ENCODE data around the gene CERS6.

The CERS6 gene

GRCh38 chr2:168607992-168608391 is 151.9 kb downstream of the CERS6 start:
- no peak for DNase-seq

DNA sequence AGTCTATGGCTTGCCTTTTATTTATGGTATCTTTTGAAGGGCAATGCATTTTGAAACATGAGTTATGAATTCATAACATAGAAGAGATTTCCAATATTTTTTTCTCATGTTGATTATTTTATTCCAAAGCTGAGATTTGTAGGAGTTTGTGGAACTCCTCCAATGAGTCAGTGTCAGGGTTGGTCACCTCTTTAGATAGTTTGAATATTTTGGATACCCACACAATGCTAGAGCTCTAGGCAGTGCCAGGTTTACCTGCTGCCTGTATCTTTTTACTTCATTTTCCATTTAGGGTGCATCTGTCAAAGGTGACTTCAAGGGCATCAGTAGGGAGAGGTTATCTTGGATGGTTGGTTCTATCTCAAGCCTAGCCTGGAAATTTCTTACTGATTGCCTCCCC is 152.7 kb downstream of the CERS6 start:
- no peak for DNase-seq

DNA sequence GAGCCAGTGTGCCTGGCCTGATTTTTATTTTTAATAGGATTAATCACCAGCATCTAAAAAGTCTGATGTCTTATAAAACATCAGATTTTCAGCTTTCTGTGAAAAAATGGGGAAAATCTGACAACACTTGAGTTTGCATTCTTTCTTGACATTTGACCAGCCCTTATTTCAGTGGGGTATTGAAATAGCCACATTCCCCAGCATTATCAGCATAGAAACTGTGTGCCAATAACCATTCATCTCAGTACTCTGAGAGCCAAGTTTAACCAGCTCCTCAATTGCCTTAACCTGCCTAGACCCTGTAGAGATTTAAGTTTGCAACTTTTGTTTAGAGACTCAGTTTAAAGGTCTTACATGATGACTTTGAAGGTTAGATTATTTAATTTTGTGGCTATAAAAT is 155.0 kb downstream of the CERS6 start:
- DNase-seq: no peak

DNA sequence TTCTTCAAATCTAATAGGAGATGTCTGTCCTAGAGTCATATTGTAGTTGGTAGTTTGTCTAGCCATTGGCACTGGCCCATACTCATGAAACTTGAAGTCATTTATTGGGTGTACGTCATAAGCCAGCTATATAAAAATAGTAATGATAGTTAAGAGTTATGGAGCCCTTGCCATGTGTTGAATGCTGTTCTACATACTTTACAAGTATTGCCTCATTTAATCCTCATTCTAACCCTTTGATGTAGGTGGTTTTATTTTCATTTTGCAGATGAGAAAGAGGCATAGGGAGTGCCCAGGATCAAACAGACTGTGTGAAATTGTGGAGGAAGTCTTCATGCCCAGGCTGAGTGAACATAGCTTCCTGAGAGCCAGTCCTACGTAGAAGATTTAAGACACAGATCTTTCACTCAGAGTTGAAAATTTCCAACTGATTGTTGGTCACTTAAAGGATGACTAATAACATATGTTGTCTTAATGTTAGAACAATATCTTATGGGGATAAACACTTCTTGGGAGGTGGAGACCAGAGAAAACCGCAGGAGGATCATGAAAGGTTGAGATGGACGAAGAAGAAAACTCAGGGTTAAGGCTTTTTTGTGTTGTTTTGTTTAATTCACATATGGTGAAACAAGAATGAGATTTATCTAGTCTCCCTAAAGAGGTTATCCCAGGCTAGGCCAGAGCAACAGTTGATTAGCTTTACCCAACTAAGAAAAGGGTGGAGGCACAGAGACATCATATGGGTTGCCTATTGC is 156.0 kb downstream of the CERS6 start:
- no peak for DNase-seq

DNA sequence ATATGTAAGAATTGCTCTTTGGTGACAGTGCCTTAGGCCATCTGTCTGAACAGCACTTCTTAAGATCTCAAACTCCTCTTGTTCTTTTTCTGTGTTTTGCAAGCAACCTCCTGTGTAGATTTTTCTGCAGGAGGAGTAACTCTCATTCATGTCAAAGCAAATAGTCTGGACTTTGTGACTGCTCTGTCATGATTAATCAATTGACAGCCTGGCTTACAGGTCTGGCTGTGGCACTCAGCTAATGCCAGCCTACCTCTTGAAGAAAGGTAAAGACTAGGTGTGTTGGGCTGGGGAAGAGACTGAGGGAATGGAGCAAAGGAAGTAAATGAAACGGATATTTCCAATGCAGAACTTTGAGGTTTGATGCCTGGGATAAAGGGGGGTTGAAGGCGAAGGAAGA is 156.6 kb downstream of the CERS6 start:
- no peak for DNase-seq

- no peak for DNase-seq
Observed at GRCh38 chr2:168613551-168613950, 157.5 kb downstream of the CERS6 start.

DNA sequence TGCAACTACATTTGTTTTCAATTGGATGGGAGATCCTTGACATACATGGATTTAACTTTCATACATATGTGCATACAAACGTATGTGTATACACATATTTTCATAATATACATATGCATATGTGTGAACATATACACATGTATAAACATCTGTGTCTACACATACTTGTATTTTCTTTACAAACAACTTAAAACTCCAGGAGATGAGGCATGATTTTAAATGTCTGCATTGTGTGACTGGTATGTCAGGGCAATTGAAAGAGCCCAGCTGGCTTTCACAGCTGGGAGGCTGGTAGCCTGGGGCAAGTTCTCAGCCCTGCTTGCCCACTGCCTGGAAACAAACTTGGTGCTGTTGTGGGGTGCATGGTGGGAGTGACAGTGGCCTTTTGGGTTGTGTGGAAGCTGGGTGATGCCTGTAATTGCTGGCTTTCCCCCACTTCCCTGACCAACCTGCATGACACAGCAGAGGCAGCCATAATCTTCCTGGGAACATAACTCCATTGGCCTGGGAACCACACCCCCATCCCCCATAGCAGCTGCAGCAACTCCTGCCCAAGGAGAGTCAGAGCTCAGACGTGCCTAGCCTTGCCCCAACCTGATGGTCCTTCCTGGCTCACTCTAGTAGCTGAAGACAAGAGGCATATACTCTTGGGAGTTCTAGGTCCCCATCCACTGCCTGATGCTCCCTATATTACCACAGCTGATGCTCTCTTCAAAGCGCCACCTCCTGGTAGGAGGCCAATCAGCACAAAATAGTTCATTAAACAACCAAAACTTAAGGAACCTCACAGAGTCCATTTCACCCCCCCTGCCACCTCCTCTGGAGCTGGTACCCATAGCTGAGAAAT is 158.3 kb downstream of the CERS6 start:
- DNase-seq: no peak

- no peak for DNase-seq
Observed at GRCh38 chr2:168620554-168620953, 164.5 kb downstream of the CERS6 start.

- no peak for DNase-seq
Observed at GRCh38 chr2:168622559-168622958, 166.5 kb downstream of the CERS6 start.

GRCh38 chr2:168624028-168624427 is 168.0 kb downstream of the CERS6 start:
- DNase-seq: no peak

DNA sequence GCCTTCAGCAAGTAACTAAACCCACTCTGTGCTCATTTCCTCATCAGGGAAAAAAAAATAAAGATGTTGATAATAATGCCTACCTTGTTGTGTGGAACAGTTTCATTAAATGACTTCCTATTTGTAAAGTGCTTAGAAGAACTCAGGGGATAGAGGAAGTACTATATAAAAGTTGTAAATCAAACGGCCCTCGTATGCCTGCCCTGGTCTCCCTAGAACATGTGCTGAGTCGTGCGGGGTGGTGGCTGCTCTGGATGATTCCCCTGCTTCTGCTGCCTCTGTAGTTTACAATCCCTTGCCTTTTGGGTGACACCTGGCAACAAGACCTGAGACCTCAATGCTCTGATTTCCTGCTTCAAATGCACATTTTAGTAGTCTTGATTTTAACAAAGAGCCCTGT is 170.0 kb downstream of the CERS6 start:
- DNase-seq: no peak

- no peak for DNase-seq
Observed at GRCh38 chr2:168626647-168627046, 170.6 kb downstream of the CERS6 start.

- DNase-seq: no peak
Observed at GRCh38 chr2:168632709-168633121, 176.6 kb downstream of the CERS6 start.

GRCh38 chr2:168633200-168633599 is 177.1 kb downstream of the CERS6 start:
- DNase-seq: no peak

- no peak for DNase-seq
Observed at GRCh38 chr2:168633895-168634294, 177.8 kb downstream of the CERS6 start.

DNA sequence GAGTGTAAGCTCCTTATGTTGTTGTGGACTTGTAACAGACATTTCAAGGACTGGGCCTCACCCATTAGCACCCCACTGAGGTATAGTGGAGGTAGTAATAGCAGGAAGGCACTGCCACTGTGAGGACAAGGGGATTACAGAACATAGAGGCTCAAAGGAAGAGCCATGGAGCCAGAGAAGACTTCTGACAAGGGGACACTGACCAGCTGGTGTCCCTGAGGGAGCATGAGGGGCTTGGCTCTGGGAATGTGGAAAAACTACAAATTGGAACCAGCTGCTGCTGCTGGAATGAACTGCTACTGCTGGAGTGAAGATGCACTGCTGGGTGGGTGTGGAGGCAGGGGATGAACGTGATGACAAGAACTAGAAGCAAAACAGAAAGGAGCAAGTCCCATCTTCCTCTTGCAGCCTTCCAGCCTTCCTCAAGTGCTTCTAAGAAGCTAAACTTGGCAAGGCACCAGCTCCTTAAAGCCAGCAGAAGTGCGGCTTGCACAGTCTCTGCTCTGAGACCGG is 179.0 kb downstream of the CERS6 start:
- DNase-seq: no peak

DNA sequence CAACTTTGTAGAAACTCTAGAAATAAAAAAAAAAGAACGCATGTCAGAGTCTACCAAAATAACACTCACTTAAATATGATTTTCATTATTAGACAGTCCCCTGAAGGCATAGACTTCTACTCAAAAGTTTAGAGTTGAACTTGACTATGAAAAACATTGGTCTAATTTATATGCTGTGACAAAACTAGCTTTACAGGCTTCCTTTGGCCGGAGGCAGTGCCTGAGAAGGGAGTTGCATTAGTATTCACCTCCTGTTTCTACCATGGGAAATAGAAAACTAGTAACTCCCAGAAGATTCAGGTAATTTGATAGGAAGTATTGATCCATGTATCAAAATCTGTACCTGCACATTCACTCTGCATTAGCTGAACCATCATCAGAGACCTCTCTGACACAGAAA is 182.9 kb downstream of the CERS6 start:
- no peak for DNase-seq

- no peak for DNase-seq
Observed at GRCh38 chr2:168639441-168639898, 183.4 kb downstream of the CERS6 start.

- no peak for DNase-seq
Observed at GRCh38 chr2:168640039-168640438, 184.0 kb downstream of the CERS6 start.

GRCh38 chr2:168641636-168642035 is 185.6 kb downstream of the CERS6 start:
- DNase-seq: no peak

DNA sequence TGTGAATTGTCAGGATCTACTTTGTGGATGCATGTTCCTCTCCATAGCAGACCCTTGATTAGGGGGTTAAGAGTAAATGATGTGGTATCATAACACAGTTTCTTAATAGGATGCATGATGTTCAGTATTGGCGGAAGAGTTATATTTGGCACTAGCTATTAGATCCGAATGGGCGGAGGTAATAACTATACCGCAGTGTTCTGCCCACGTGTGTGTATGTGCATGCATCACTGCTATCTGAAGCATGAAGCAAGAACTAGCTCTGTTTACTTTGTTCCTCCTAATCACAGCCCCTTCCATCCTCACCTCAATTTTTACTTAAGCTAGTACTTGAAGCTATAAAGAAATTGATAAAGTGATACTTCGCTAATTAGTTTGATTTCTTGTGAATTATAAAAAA is 186.8 kb downstream of the CERS6 start:
- no peak for DNase-seq

DNA sequence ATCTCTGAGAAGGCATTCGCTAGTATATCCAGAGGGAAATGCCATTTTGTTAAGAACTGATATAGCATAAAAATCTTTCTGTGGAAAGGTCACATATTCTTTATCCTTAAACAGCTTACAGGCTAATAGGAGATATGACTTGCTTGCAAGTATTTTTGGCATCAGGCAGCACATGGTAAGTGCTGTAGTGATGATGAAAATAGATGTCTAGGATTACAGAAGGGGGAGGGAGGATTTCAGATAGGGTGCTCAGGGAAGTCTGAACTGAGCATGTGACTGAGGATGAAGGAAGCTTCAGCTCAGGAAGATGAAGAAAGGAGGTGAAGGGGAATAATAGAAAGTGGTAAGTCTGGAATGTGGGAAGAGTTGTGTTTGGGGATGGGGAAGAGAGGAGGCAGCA is 187.9 kb downstream of the CERS6 start:
- no peak for DNase-seq

DNA sequence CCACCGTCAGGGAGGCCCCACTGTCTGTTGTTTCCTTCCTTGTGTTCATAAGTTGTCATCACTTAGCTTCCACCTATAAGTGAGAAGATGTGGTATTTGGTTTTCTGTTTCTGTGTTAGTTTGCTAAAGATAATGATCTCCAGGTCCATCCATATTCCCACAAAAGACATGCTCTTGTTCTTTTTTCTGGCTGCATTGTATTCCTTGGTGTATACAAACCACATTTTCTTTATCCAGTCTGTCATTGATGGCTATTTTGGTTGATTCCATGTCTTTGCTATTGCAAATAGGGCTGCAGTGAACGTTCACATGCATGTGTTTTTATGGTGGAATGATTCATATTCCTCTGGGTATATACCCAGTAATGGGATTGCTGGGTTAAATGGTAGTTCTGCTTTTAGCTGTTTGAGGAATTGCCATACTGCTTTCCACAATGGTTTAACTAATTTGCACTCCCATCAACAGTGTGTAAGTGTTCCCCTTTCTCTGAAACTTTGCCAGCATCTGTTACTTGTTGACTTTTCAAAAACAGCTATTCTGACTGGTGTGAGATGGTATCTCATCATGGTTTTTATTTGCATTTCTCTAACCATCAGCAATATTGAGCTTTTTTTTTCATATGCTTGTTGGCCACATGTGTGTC is 189.7 kb downstream of the CERS6 start:
- DNase-seq: no peak

DNA sequence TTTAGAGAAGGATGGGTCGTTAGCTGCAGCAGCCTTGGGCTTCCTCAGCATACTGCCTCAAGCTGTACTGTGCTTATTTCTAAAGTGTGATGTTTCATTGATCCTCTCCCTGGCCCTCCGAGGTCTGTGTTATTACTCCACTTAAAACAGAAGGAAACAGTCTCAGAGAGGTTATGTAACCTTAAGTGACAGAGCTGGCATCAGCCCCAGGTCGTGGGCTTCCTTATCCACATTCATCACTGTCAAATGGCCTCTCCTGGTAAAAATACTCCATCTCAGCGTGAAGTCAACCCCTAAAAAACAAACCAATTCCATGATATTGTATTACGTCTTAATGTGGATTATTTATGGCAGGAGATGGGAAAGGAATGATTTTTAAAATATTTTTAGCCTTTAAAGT is 193.0 kb downstream of the CERS6 start:
- no peak for DNase-seq
